ENCODE results near the gene PDE12. TPM values are rescaled to one million over a fixed set of nuclear protein-coding genes. Genes with fewer than 3 reads are reported as not detected.
"Not testable (repeated sequence)": the region's sequence is repeated elsewhere in the genome, so short reads cannot be mapped to it uniquely, and the experiment has no call there.

PDE12 gene
- total RNA-seq, 1 donor from 2014 or later, result 10.3 TPM

- intact Hi-C loops (cut with DNase I), result no loop called here
- DNase-seq (ENCODE audit: missing footprints), result no peak
- ATAC-seq, result no peak
Measured at GRCh38 chr3:57577801-57578200, 21.7 kb downstream of the PDE12 start.

- ATAC-seq, result no peak
- intact Hi-C loops (cut with DNase I), result no loop called here
Measured at GRCh38 chr3:57582474-57583168, 26.5 kb downstream of the PDE12 start.

GRCh38 chr3:57583544-57583943 is 27.5 kb downstream of the PDE12 start:
- ATAC-seq, result no peak
- DNase-seq (ENCODE audit: missing footprints), result no peak
- intact Hi-C loops (cut with DNase I), result no loop called here

More at GRCh38 chr3:57582474-57583168, 26.5 kb downstream of the PDE12 start:
- no peak for DNase-seq (ENCODE audit: missing footprints)

- intact Hi-C loops (cut with DNase I), result no loop called here
- DNase-seq (ENCODE audit: missing footprints), result no peak
- no peak for ATAC-seq
Measured at GRCh38 chr3:57586778-57587177, 30.7 kb downstream of the PDE12 start.

- intact Hi-C loops (cut with DNase I), result no loop called here
- DNase-seq (ENCODE audit: missing footprints), result no peak
- ATAC-seq, result no peak
Measured at GRCh38 chr3:57587905-57588304, 31.8 kb downstream of the PDE12 start.

- intact Hi-C loops (cut with DNase I), result loop anchor here (10.0 kb wide), 1 partner anchor 162 kb away; the partner anchor contains the start of gene SLMAP
- ATAC-seq, result no peak
- no peak for DNase-seq (ENCODE audit: missing footprints)
Measured at GRCh38 chr3:57592306-57592705, 36.2 kb downstream of the PDE12 start.

GRCh38 chr3:57594144-57594543 is 38.1 kb downstream of the PDE12 start:
- ATAC-seq, result no peak
- intact Hi-C loops (cut with DNase I), result loop anchor here (10.0 kb wide), 1 partner anchor 161 kb away; the partner anchor contains the start of gene SLMAP
- no peak for DNase-seq (ENCODE audit: missing footprints)

GRCh38 chr3:57594576-57594975 is 38.5 kb downstream of the PDE12 start:
- no peak for ATAC-seq
- intact Hi-C loops (cut with DNase I), result loop anchor here (10.0 kb wide), 1 partner anchor 160 kb away; the partner anchor contains the start of gene SLMAP

GRCh38 chr3:57596495-57597126 is 40.5 kb downstream of the PDE12 start:
- ATAC-seq, result peak; percentile 71
- intact Hi-C loops (cut with DNase I), result loop anchor here (1.0 to 10.0 kb wide), 4 partner anchors 40 to 199 kb away; partner anchors contain the start of genes PDE12 and SLMAP
- peak; percentile 91 for DNase-seq (ENCODE audit: missing footprints)

More at GRCh38 chr3:57594576-57594975, 38.5 kb downstream of the PDE12 start:
- no peak for DNase-seq (ENCODE audit: missing footprints)

GRCh38 chr3:57597127-57597923 is 41.3 kb downstream of the PDE12 start, which contains the start of gene ARF4:
TSS of gene ARF4 (minus strand) at chr3:57597344. CDS start at chr3:57597140, 204 bp downstream.
- DNase-seq (ENCODE audit: missing footprints), result peak; percentile 99
- intact Hi-C loops (cut with DNase I), result loop anchor here (1.0 to 10.0 kb wide), 4 partner anchors 41 to 200 kb away; partner anchors contain the start of genes PDE12 and SLMAP

GRCh38 chr3:57598765-57599360 is 42.8 kb downstream of the PDE12 start:
- ATAC-seq (no peak), DNase-seq (ENCODE audit: missing footprints) (no peak)
- intact Hi-C loops (cut with DNase I), result loop anchor here (5.0 to 10.0 kb wide), 2 partner anchors 156 to 202 kb away; partner anchors contain the start of gene SLMAP

More at GRCh38 chr3:57597127-57597923, 41.3 kb downstream of the PDE12 start, which contains the start of gene ARF4:
- ATAC-seq, result peak; percentile 97

GRCh38 chr3:57600195-57600594 is 44.1 kb downstream of the PDE12 start:
- ATAC-seq (no peak), DNase-seq (ENCODE audit: missing footprints) (no peak)
- intact Hi-C loops (cut with DNase I), result no loop called here

- intact Hi-C loops (cut with DNase I), result no loop called here
- DNase-seq (ENCODE audit: missing footprints), result no peak
Measured at GRCh38 chr3:57604971-57605370, 48.9 kb downstream of the PDE12 start.

GRCh38 chr3:57605683-57606082 is 49.6 kb downstream of the PDE12 start:
- intact Hi-C loops (cut with DNase I), result no loop called here
- no peak for ATAC-seq
- no peak for DNase-seq (ENCODE audit: missing footprints)

More at GRCh38 chr3:57604971-57605370, 48.9 kb downstream of the PDE12 start:
- no peak for ATAC-seq

- intact Hi-C loops (cut with DNase I); ATAC-seq; DNase-seq (ENCODE audit: missing footprints): not testable (repeated sequence)
Measured at GRCh38 chr3:57611870-57612269, 55.8 kb downstream of the PDE12 start.

- ATAC-seq, result no peak
- no peak for DNase-seq (ENCODE audit: missing footprints)
- intact Hi-C loops (cut with DNase I), result no loop called here
Measured at GRCh38 chr3:57616233-57616632, 60.2 kb downstream of the PDE12 start.

Measured in Right ventricle myocardium inferior (tissue), 1 donor.